NCI-H345 treated with DMSO at 0.1 percent for 48 hours (cell line): ENCODE results near the gene CEACAM16.
"Not testable (repeated sequence)": the region's sequence is repeated elsewhere in the genome, so short reads cannot be mapped to it uniquely, and the experiment has no call there.

Experiments
- DNase-seq: peaks from one replicate; lab custom pipeline; 2025; ENCODE audit not compliant: unreplicated experiment; lab: John Stamatoyannopoulos, UW

The CEACAM16 gene

GRCh38 chr19:44675521-44675920 is 23.4 kb upstream of the CEACAM16 start:
- DNase-seq: no peak

GRCh38 chr19:44677019-44677811 is 21.7 kb upstream of the CEACAM16 start:
- DNase-seq: no peak

GRCh38 chr19:44680536-44680935 is 18.4 kb upstream of the CEACAM16 start:
- DNase-seq: no peak

GRCh38 chr19:44681992-44682790 is 16.8 kb upstream of the CEACAM16 start:
- DNase-seq: no peak

GRCh38 chr19:44682807-44683206 is 16.1 kb upstream of the CEACAM16 start:
- no peak for DNase-seq

- no peak for DNase-seq
These were observed 15.3 kb upstream of the CEACAM16 start for GRCh38 chr19:44683434-44684210.

- not testable (repeated sequence) for DNase-seq
These were observed 14.6 kb upstream of the CEACAM16 start for GRCh38 chr19:44684396-44684795.

- DNase-seq: no peak
These were observed 13.8 kb upstream of the CEACAM16 start for GRCh38 chr19:44684892-44685863.

- DNase-seq: no peak
These were observed 13.1 kb upstream of the CEACAM16 start for GRCh38 chr19:44685877-44686276.

- DNase-seq: no peak
These were observed 12.1 kb upstream of the CEACAM16 start for GRCh38 chr19:44686896-44687295.

- DNase-seq: no peak
These were observed 11.1 kb upstream of the CEACAM16 start for GRCh38 chr19:44687888-44688287.

GRCh38 chr19:44689290-44690130 is 9.4 kb upstream of the CEACAM16 start:
- DNase-seq: no peak

GRCh38 chr19:44690131-44690440 is 8.9 kb upstream of the CEACAM16 start:
- no peak for DNase-seq

- no peak for DNase-seq
These were observed 6.6 kb upstream of the CEACAM16 start for GRCh38 chr19:44692379-44692721.

- no peak for DNase-seq
These were observed 4.8 kb upstream of the CEACAM16 start for GRCh38 chr19:44694184-44694579.

GRCh38 chr19:44696939-44697669 is 1.8 kb upstream of the CEACAM16 start:
- no peak for DNase-seq

GRCh38 chr19:44697670-44698034 is 1.3 kb upstream of the CEACAM16 start:
- DNase-seq: no peak

- DNase-seq: no peak
These were observed 1.6 kb downstream of the CEACAM16 start for GRCh38 chr19:44700547-44700946.

- DNase-seq: no peak
These were observed 2.3 kb downstream of the CEACAM16 start for GRCh38 chr19:44701228-44701627.
